ENCODE measurements around the gene CA4.
"Not testable (repeated sequence)": the region's sequence is repeated elsewhere in the genome, so short reads cannot be mapped to it uniquely, and the experiment has no call there.

CA4 gene

DNA sequence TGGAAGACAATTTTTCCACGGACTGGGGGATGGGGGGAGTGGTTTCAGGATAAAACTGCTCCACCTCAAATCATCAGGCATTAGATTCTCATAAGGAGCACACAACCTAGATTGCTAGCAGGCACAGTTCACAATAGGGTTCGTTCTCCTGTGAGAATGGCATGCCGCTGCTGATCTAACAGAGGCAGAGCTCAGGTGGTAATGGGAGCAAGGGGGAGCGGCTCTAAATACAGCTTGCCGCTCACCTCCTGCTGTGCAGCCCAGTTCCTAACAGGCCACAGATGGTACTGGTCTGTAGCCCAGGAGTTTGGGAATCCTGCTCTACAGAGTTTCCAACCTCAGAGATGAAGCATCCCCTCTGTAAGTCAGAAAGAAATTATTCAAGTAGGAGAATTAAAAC is 27.0 kb downstream of the CA4 start:
- DNase-seq: not testable (repeated sequence)

DNA sequence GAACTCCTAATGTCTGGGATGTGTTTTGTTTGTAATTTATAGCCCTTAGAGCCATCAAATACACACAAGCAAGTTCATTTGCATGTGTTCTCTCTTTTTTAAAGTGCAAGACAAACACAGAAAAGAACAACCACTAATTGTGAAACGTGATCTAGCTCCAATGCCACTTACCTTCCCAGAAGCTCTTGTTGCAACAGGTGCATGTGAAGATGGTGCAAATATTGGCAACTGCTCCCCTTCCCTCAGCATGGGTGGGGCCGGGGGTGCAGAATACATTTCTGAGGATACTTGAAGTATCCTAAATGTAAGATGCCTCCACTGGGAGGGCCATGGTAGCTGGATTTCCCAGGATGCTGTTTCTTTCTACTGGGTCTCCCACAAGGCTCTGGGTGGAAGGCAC is 28.4 kb downstream of the CA4 start:
- DNase-seq: not testable (repeated sequence)

DNA sequence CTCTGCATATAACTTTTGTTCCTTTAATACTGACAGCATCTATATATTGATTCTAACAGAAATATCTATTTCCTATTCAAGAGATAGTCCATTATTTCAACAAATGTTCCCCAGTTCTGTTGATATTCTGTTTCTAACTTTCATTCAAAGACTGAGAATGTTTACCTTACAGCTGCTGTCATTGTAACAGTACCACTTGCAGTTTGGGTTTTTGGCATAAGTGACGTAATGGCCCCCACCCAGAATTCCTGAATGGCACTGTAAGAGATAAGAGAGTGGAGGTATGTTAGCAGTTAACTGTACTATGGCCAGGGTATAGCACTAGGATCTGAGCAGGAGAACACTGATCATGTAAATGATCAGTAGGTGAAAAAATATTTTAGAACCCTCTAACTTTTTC is 30.6 kb downstream of the CA4 start:
- not testable (repeated sequence) for DNase-seq

DNA sequence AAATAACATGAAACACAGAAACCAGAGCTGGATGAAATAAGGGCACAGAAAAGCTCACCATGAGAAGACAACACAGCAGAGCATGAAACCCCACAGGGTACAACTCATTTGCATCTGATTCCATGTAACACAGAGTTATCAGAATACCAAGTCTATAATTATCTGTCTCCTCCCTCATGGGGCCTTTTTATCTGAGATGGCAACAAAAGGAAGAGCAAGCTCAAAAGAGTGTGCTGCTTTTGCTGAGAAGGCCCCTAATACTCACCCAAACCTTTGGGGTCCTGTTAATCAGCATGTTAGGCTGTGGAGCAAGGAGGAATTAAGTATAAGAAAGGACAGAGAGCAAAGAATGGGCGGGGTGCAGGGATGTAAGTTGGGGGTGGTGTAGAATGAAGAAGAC is 36.6 kb downstream of the CA4 start:
- not testable (repeated sequence) for DNase-seq

DNA sequence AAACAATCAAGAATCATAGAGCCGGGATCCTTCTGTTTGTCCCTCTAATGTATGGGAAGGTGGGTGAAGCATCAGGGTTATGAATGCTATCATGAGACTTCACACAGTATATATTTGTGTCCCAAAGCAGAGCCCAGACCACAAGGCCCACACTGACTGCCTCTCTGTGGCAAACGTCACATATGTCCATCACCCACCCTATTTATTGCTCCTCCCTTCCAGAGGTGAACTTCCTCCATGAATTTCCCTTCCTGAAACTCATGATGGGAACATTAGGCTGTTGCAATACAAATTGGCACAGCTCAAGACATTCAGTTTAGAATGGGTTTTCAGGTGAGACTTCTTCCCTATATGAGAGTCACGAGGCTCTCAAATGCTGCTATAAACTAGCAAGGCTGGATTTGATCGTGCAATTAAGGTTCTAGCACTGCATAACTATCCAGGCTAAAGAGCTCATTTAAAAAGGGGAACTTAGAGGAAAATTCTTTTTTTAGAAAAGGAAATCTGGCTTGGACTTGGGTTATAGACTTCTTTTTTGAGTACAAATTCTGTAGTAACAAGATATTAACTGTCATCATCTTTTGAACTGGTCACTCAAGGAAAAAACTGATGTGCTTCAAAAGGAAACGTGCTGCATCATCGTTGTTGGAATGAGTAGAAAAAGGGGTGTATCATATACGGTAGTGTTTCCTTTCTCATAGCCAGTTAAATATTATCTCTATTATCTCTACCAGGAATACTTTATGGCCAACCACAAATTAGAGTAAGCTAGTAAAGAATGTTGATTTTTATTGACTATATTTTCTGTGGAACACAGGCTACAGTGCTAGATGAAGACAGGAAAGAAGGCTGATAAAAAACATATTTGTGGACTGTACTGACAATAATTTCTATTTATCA is 37.3 kb downstream of the CA4 start:
- DNase-seq: not testable (repeated sequence)

DNA sequence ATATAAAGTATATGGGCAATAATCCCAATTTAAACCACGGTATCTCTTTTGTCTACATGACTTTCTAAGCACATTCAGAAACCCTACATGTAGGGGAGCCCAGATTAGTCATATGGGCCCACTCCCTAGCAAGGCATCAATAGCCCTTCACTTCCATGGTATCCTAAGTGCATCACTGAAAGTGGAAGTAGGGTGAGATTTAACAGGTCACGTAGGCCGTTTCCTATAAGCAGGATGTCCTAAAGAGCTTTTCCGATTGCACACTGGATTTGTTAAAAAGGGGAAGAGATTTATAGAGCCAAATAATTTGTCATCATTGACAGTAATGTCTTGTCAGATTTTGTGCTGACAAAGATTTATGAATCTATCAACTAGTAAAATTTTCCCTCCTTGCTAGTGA is 39.0 kb downstream of the CA4 start:
- no peak for DNase-seq

DNA sequence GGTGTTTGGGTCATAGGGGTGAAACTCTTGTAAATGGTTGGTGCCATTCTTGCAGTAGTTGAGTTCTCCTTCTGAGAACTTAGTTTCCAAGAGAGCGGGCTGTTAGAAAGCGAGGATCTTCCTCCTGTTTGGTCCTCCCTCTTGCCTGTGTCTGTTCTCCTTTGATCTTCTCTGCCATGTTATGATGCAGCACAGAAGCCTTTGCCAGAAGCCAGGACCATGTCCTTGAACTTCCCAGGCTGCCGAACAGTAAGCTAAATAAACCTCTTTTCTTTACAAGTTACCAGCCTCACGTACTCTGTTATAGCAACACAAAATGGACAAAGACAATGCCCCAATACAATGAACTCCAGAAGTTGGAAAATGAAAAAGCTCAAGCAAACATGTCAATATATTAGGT is 40.3 kb downstream of the CA4 start:
- DNase-seq: not testable (repeated sequence)

DNA sequence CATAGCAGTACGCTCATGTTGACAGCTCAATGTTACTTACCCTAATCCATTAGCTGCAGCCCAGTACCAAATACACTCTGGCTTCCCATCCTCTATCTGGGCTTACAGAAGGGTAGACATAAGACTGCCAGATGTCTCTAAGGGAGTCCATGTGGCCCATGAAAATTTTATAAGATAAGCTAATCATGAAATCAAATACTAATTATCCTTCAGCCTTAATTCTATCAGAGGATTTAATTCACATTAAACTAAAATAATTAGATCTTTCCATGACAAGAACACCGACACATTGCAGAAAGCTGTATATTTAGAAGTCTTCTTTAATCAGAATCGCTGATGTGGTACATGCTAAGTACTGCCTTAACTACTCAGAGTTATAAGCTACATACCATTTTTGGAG is 43.3 kb downstream of the CA4 start:
- not testable (repeated sequence) for DNase-seq

DNA sequence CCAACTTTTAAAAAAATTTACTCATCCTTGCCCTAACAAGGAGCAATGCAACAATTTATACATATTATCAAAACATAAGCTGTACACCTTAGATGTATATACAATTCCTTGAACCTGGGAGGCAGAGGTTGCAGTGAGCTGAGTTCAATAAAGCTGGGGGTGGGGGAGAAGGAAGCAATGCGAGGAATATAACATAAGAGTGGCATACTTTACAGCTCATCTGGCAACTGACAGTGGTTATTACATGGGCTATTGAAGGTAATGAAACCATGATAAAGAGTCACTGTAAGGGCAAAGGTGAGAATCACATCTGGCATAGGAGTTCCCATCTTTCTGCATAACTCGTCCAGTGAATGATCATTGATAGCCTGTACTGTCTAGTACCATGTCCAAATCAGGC is 43.7 kb downstream of the CA4 start:
- DNase-seq: no peak

DNA sequence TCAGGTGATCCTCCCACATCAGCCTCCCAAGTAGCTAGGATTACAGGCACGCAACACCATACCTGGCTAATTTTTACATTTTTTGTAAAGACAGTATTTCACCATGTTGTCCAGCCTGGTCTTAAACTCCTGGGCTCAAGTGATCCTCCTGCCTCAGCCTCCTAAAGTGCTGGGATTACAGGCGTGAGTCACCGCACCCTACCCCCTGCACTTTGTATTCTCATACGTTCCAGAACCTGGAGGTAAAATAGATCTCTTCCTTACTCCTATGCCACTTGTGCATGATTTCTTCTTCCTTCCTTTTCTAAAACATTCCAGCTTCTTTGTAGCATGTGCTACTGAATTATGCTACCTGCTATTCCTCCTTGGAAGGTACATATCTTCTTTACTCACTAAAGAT is 44.4 kb downstream of the CA4 start:
- not testable (repeated sequence) for DNase-seq

DNA sequence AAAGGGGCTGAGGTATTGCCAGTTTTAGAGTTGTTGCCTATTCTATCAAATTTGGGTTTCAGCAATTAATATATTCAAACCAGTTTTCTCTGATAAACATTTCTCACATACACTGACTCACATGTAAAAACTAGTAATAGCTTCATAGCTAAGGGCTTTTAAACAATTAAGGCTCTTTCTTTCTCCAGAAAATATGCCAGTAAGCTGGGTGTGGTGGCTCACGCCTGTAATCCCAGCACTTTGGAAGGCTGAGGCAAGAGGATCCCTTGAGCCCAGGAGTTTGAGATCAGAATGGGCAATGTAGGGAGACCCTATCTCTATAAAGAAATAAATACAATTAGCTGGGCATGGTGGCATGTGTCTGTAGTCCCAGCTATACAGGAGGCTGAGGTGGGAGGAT is 48.9 kb downstream of the CA4 start:
- not testable (repeated sequence) for DNase-seq

DNA sequence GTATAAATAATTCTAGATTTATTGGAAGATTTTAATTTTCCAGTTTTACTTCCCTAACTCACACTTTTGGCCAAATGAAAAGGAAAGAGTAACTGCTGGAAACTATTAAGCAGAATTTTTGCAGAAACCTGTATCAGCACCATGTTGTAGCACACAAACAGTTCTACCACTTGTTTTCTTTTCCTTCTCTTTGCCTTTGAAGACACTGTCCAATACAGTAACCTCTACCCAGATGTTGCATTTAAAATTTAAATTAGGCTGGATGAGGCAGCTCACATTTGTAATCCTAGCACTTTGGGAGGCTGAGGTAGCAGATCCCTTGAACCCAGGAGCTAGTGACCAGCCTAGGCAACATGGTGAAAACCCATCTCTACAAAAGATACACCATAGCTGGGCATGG is 56.0 kb downstream of the CA4 start:
- not testable (repeated sequence) for DNase-seq

DNA sequence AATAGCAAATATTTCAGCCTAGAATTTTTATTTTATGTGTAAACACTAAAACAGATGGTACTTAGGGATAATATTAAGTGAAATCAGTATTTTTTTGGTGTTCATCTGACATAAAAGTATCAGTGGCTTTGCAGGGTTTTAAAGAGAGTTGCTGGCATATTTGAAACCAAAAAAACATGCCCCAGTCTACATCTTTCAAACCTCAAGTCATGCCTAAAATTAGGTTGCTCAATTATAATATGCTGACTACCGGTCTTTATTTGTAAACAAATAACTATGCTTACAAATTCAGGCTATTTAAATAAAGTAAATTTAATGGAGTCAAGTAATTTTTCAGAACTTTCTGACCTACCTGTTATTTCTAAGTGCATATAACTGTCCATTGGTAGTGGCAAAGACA is 58.5 kb downstream of the CA4 start:
- not testable (repeated sequence) for DNase-seq

Data from effector CD4-positive, alpha-beta T cell (primary cell).